ENCODE measurements around the gene OPCML.

The OPCML gene

GRCh38 chr11:133134314-133135173 is 397.8 kb downstream of the OPCML start:
- DNase-seq (ENCODE audit: low read depth) = peak; percentile 1

- no peak for DNase-seq (ENCODE audit: low read depth)
Observed at GRCh38 chr11:133133606-133134005, 398.7 kb downstream of the OPCML start.

- DNase-seq (ENCODE audit: low read depth) = no peak
Observed at GRCh38 chr11:133133050-133133449, 399.3 kb downstream of the OPCML start.

- no peak for DNase-seq (ENCODE audit: low read depth)
Observed at GRCh38 chr11:133127741-133128140, 404.6 kb downstream of the OPCML start.

GRCh38 chr11:133123796-133124195 is 408.5 kb downstream of the OPCML start:
- no peak for DNase-seq (ENCODE audit: low read depth)

- no peak for DNase-seq (ENCODE audit: low read depth)
Observed at GRCh38 chr11:133123366-133123765, 408.9 kb downstream of the OPCML start.

GRCh38 chr11:133122256-133122655 is 410.0 kb downstream of the OPCML start:
- no peak for DNase-seq (ENCODE audit: low read depth)

GRCh38 chr11:133118563-133119268 is 413.6 kb downstream of the OPCML start:
- DNase-seq (ENCODE audit: low read depth) = no peak

GRCh38 chr11:133115099-133115498 is 417.2 kb downstream of the OPCML start:
- no peak for DNase-seq (ENCODE audit: low read depth)

GRCh38 chr11:133107763-133108162 is 424.5 kb downstream of the OPCML start:
- no peak for DNase-seq (ENCODE audit: low read depth)

GRCh38 chr11:133107136-133107535 is 425.2 kb downstream of the OPCML start:
- DNase-seq (ENCODE audit: low read depth) = no peak

- DNase-seq (ENCODE audit: low read depth) = no peak
Observed at GRCh38 chr11:133106417-133106816, 425.9 kb downstream of the OPCML start.

GRCh38 chr11:133104009-133104744 is 428.1 kb downstream of the OPCML start:
- DNase-seq (ENCODE audit: low read depth) = no peak

GRCh38 chr11:133096981-133097380 is 435.3 kb downstream of the OPCML start:
- DNase-seq (ENCODE audit: low read depth) = no peak

GRCh38 chr11:133086518-133086917 is 445.8 kb downstream of the OPCML start:
- DNase-seq (ENCODE audit: low read depth) = no peak

GRCh38 chr11:133082841-133083488 is 449.3 kb downstream of the OPCML start:
- peak; percentile 25 for DNase-seq (ENCODE audit: low read depth)

GRCh38 chr11:133082453-133082781 is 449.9 kb downstream of the OPCML start:
- DNase-seq (ENCODE audit: low read depth) = no peak

- no peak for DNase-seq (ENCODE audit: low read depth)
Observed at GRCh38 chr11:133081730-133082452, 450.4 kb downstream of the OPCML start.

- no peak for DNase-seq (ENCODE audit: low read depth)
Observed at GRCh38 chr11:133081020-133081419, 451.3 kb downstream of the OPCML start.

- no peak for DNase-seq (ENCODE audit: low read depth)
Observed at GRCh38 chr11:133078591-133079404, 453.5 kb downstream of the OPCML start.

- no peak for DNase-seq (ENCODE audit: low read depth)
Observed at GRCh38 chr11:133078012-133078411, 454.3 kb downstream of the OPCML start.

All from T follicular helper cell (primary cell).